ENCODE results near the gene UBE2J1. TPM values are rescaled to one million over a fixed set of nuclear protein-coding genes. Genes with fewer than 3 reads are reported as not detected.
A peak's percentile ranks its signal among the peaks of the same experiment; 100 is the strongest.
"Not testable (repeated sequence)": the region's sequence is repeated elsewhere in the genome, so short reads cannot be mapped to it uniquely, and the experiment has no call there.

The UBE2J1 gene
- total RNA-seq: 64.0 TPM

- FAIRE-seq (no peak), DNase-seq (ENCODE audit: low spot score in 2 of 2) (peak; percentile 84 to 87)
Observed at GRCh38 chr6:89352278-89353117, at the start of gene UBE2J1. Gene UBE2J1 (minus strand): TSS chr6:89352722. CDS start chr6:89352569, 153 bp downstream.

- no peak for FAIRE-seq
- DNase-seq (ENCODE audit: low spot score in 2 of 2): no peak
Observed at GRCh38 chr6:89400912-89401399, 48.4 kb upstream of the UBE2J1 start.

GRCh38 chr6:89400050-89400449, 47.5 kb upstream of the UBE2J1 start:
- FAIRE-seq: no peak
- no peak for DNase-seq (ENCODE audit: low spot score in 2 of 2)

GRCh38 chr6:89398762-89399525, 46.4 kb upstream of the UBE2J1 start:
- DNase-seq (ENCODE audit: low spot score in 2 of 2): no peak
- FAIRE-seq: no peak

GRCh38 chr6:89397884-89398283, 45.4 kb upstream of the UBE2J1 start:
- DNase-seq (ENCODE audit: low spot score in 2 of 2); FAIRE-seq: not testable (repeated sequence)

- FAIRE-seq: no peak
- DNase-seq (ENCODE audit: low spot score in 2 of 2): no peak
Observed at GRCh38 chr6:89393659-89394058, 41.1 kb upstream of the UBE2J1 start.

- FAIRE-seq: no peak
- DNase-seq (ENCODE audit: low spot score in 2 of 2): no peak
Observed at GRCh38 chr6:89392823-89393222, 40.3 kb upstream of the UBE2J1 start.

- no peak for FAIRE-seq
- DNase-seq (ENCODE audit: low spot score in 2 of 2): no peak
Observed at GRCh38 chr6:89388846-89389245, 36.3 kb upstream of the UBE2J1 start.

GRCh38 chr6:89387516-89388201, 35.1 kb upstream of the UBE2J1 start:
- no peak for FAIRE-seq

GRCh38 chr6:89386917-89387491, 34.5 kb upstream of the UBE2J1 start:
- FAIRE-seq: no peak

More at GRCh38 chr6:89387516-89388201, 35.1 kb upstream of the UBE2J1 start:
- DNase-seq (ENCODE audit: low spot score in 2 of 2): no peak

GRCh38 chr6:89385846-89386245, 33.3 kb upstream of the UBE2J1 start:
- no peak for FAIRE-seq

More at GRCh38 chr6:89386917-89387491, 34.5 kb upstream of the UBE2J1 start:
- DNase-seq (ENCODE audit: low spot score in 2 of 2): no peak

GRCh38 chr6:89385156-89385667, 32.7 kb upstream of the UBE2J1 start:
- DNase-seq (ENCODE audit: low spot score in 2 of 2) (no peak), FAIRE-seq (no peak)

More at GRCh38 chr6:89385846-89386245, 33.3 kb upstream of the UBE2J1 start:
- no peak for DNase-seq (ENCODE audit: low spot score in 2 of 2)

- DNase-seq (ENCODE audit: low spot score in 2 of 2) (no peak), FAIRE-seq (no peak)
Observed at GRCh38 chr6:89381031-89381430, 28.5 kb upstream of the UBE2J1 start.

GRCh38 chr6:89379281-89379680, 26.8 kb upstream of the UBE2J1 start:
- FAIRE-seq (no peak), DNase-seq (ENCODE audit: low spot score in 2 of 2) (no peak)

- FAIRE-seq (no peak), DNase-seq (ENCODE audit: low spot score in 2 of 2) (no peak)
Observed at GRCh38 chr6:89378628-89379027, 26.1 kb upstream of the UBE2J1 start.

- FAIRE-seq (no peak), DNase-seq (ENCODE audit: low spot score in 2 of 2) (no peak)
Observed at GRCh38 chr6:89375427-89376267, 23.1 kb upstream of the UBE2J1 start.

- no peak for FAIRE-seq
Observed at GRCh38 chr6:89372506-89372901, 20.0 kb upstream of the UBE2J1 start.

GRCh38 chr6:89371849-89372505, 19.5 kb upstream of the UBE2J1 start:
- peak; percentile 42 to 54 for DNase-seq (ENCODE audit: low spot score in 2 of 2)

More at GRCh38 chr6:89372506-89372901, 20.0 kb upstream of the UBE2J1 start:
- no peak for DNase-seq (ENCODE audit: low spot score in 2 of 2)

GRCh38 chr6:89368999-89369398, 16.5 kb upstream of the UBE2J1 start:
- DNase-seq (ENCODE audit: low spot score in 2 of 2): peak in 1 of 2 donors; percentile 38
- no peak for FAIRE-seq

More at GRCh38 chr6:89371849-89372505, 19.5 kb upstream of the UBE2J1 start:
- no peak for FAIRE-seq

Data from frontal cortex (tissue), 4 donors.